Measurements from ENCODE around the gene C20orf144.

DNA sequence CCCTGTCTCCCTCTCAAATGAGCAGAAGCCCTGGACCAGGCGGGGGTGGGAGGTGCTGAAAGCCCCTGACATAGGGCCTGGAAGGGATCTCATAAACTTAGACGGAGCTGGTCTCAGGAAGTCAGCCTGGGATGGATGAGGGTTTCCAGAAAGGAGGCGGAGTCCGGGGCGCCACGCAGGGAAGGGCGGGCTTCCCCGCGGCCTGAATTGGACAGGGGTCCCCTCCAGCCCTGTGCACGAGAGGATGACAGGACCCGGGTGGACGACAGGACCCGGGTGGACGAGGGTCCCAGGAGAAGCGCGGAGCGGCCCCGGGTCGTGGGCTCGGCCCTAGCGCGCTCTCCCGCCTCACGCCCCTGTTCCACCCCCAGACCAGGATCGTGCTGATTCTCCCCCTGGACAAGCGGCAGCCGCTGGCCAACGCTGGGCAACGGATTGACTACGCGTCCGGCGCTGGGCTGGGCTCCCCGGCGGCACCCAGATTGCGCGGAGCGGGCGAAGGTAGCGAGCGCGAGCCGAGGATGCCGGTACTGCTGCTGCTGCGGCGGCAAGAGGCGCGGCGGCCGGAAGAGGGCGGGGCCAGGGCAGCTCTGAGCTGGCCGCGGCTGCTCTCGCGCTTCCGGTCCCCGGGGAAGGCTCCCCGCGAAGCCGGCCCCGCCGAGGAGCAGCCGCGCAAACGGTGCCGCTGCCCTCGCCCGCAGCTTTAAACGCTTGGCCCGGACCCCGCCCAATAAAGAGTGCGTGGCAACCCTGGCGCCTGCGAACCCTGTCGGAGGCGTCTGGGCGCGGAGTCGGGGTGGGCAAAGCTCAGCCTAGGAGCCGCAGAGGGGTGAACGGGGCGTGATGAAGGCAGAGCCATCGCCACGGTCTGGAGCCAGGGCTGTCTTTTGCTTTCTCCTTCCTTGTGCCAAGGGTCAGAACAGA lies 1.3 kb downstream of the C20orf144 start:
- TF ChIP-seq CTCF (IDR thresholded peaks at IDR 0.05) (peak in 1 of 5 experiments; percentile 22), POLR2A (IDR thresholded peaks at IDR 0.05) (peak; percentile 70), EP300 (IDR thresholded peaks at IDR 0.05; ENCODE audit: low read depth) (no peak)

All from transverse colon (tissue), 3 donors.